HUES6 (cell line): ENCODE results near the gene DBN1.

ENCODE experiments used
- H3K27ac ChIP-seq: 2 replicates; pipeline ENCODE4 v1.7.0; 2013; ENCODE audit warnings: low read depth, mild to moderate bottlenecking, low read length, inconsistent platforms
- H3K27me3 ChIP-seq: 2 replicates; pipeline ENCODE4 v1.6.1; 2013; ENCODE audit warnings: low read length; ENCODE audit not compliant: control insufficient read depth, insufficient read depth
- H3K36me3 ChIP-seq: 2 replicates; pipeline ENCODE4 v1.6.1; 2013; ENCODE audit warnings: low read length; ENCODE audit not compliant: control insufficient read depth, insufficient read depth
- H3K4me1 ChIP-seq: 2 replicates; pipeline ENCODE4 v1.6.1; 2013; ENCODE audit warnings: low read length; ENCODE audit not compliant: control insufficient read depth, insufficient read depth
- H3K4me3 ChIP-seq: 2 replicates; pipeline ENCODE4 v1.5.1; 2013; ENCODE audit warnings: low read depth, low read length
- H3K9ac ChIP-seq: one replicate; pipeline ENCODE4 v1.6.1; 2013; ENCODE audit warnings: mild to moderate bottlenecking, low read length
- H3K9me3 ChIP-seq: 2 replicates; pipeline ENCODE4 v1.6.1; 2013; ENCODE audit warnings: low read depth, low read length; ENCODE audit not compliant: control insufficient read depth, insufficient read depth

The DBN1 gene

DNA sequence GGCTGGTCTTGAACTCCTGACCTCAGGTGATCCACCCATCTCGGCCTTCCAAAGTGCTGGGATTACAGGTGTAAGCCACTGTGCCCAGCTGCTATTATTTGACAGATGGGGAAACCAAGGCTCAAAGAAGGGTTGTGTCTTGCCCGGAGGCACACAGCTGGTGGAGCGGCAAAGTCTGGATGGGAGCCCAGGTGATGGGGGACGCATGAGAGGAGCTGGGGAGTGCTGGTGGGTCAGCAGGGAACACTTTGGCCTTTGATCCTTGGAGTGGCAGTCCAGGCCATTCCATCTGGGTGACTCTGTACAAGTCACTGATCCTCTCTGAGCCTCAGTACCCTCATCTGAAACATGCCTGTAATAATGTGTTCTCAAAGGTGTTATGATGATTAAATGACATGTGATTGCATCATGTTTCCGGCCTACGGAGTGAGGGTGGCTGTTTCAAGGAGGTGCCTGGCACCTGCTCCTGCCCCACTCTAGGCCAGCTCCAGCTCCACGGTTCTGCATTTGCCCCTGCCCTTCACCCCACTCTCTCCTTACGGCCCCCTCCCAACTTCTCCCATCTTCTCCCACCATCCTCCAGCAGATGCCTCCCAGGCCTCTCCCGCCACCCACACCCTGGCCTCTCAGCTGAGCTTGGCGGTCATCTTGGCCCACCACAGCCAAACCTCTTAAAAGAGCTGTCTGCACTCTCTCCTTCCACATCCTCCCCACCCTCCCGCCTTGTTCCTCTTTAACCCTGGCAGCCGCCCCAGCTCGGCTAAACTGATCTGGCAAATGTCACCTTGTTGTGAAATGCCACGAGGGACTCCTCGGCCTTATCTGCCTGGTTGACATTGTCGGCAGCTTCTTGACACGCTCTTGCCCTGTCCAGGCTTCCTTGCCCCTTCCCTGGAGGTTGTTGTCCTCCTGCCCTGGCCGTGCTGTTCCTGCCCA lies 5.5 kb upstream of the DBN1 start:
- H3K4me1 ChIP-seq, result peaks cover 29% of the 10 kb centered on the region
- peaks cover 29% of the 10 kb centered on the region for H3K36me3 ChIP-seq
- H3K9ac ChIP-seq, result no peak overlapping the region
- H3K27ac ChIP-seq, result no peak overlapping the region
- no peaks in the 10 kb centered on the region for H3K9me3 ChIP-seq
- H3K4me3 ChIP-seq, result no peak overlapping the region
- no peaks in the 10 kb centered on the region for H3K27me3 ChIP-seq

DNA sequence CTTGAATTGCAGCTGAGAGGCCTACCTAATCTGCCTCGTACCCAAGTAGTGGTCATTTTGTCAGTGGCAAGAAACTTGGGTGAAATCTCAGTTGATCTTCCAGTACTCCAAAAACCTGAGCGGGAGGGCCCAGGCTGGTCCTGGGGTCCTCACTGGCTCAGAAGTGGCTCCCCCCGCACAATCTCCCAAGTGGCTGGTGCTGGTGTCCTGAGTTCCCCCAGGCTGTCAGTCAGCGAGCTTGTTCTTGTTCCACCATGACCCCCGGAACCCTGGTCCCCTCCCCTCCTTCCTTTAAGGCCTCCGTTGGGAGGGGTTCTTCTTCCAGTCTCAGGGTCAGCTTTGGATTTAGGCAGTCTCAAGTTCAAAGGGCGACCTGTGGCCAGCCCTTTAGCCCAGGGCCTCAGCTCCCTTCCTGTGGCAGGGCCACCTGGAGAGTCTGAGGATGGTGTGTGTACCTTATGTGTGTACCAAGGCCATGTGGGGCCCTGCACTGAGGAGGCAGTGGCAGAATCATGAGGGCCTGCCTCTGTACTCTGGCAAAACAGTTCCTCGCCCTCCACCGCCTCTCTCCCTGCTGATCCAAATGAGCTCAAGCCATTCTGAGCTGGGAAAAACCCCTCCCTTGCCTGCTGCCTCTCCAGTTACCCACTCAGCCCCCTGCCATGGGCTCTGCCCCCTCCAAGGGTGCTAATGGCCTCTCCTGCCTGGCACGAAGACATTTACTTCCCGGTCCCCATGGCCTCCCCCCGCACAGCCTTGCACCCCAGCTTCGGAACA lies 4.5 kb upstream of the DBN1 start:
- no peak overlapping the region for H3K9ac ChIP-seq
- no peak overlapping the region for H3K4me3 ChIP-seq
- no peaks in the 10 kb centered on the region for H3K27me3 ChIP-seq
- H3K36me3 ChIP-seq, result peaks cover 18% of the 10 kb centered on the region
- no peaks in the 10 kb centered on the region for H3K9me3 ChIP-seq
- H3K27ac ChIP-seq, result no peak overlapping the region
- H3K4me1 ChIP-seq, result peaks cover 30% of the 10 kb centered on the region

DNA sequence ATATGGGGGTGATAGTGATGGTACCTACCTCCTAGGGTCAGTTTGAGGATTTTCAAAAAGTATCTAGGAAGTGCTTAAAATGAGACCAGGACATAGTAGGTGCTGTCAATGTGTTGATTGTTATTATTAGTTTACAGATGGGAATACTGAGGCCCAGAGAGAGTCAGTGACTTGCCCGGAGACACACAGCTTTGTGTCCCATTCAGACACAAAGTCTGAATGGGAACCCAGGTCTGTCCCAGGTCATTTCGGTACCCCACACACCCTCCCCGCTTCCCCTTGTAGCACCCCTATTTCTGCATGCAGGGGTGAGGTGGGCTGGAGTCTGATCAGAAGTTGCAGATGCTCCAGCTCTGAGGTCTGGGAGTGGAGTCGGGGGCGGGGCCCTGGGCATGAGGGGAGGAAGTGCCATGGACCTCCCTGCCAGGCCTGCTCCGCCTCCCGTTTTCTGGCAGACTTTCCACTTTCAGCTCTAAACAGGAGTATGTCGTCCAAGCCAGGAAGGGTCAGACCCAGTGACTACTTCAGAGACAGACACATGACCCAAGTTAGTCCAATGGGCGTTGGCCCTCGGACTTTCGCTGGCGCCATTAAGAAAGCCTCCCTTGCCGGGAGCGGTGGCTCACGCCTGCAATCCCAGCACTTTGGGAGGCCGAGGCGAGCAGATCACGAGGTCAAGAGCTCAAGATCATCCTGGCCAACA lies 3.2 kb upstream of the DBN1 start:
- H3K27ac ChIP-seq, result no peak overlapping the region
- H3K36me3 ChIP-seq, result peaks cover 13% of the 10 kb centered on the region
- no peaks in the 10 kb centered on the region for H3K27me3 ChIP-seq
- H3K9me3 ChIP-seq, result no peaks in the 10 kb centered on the region
- no peak overlapping the region for H3K4me3 ChIP-seq
- peaks cover 37% of the 10 kb centered on the region for H3K4me1 ChIP-seq
- H3K9ac ChIP-seq, result no peak overlapping the region

DNA sequence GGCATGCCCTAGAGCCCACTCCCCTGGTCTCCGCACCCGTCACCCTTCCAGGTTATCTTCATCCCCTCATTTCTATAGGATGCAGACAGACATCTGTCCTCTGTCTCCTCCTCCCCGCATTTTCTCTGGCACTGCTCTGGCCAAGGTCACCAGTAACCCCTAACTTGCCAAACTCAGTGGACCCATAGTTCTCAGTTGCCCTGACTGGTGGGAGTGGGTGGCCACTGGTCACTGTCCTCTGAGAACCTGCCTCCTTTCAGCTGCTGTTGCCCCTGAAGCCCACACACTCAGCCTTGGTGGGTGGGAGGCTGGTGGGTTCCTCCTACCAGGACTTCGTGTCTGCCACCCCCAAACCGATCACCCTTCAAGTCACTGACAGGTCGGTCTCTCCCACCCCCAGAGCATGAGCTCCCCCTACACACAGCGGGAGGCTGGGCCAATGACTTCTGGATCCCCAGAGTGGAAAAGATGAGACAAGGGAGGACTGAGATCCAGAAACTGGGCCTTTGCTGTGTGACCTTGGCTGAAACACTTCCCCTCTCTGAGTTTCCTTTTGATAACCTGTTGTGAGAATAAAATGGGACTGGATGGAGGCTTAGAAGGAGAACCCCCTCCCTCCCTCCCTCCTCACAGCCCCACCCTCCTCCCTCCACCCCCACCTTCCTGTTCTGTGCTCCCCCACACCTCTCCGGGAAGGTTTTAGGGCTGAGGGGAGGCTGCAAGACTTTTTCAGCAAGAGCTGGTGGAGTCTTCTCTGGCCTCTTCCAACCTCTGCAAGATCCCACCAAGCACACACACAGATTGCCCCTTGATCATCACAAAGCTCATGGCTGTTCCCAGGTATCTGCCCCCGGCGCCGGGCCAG lies 2.4 kb upstream of the DBN1 start:
- peak overlapping the region; percentile 1 for H3K9ac ChIP-seq
- H3K27me3 ChIP-seq, result no peaks in the 10 kb centered on the region
- H3K9me3 ChIP-seq, result no peaks in the 10 kb centered on the region
- peaks cover 46% of the 10 kb centered on the region for H3K4me1 ChIP-seq
- peaks cover 20% of the 10 kb centered on the region for H3K36me3 ChIP-seq
- no peak overlapping the region for H3K4me3 ChIP-seq
- H3K27ac ChIP-seq, result no peak overlapping the region

DNA sequence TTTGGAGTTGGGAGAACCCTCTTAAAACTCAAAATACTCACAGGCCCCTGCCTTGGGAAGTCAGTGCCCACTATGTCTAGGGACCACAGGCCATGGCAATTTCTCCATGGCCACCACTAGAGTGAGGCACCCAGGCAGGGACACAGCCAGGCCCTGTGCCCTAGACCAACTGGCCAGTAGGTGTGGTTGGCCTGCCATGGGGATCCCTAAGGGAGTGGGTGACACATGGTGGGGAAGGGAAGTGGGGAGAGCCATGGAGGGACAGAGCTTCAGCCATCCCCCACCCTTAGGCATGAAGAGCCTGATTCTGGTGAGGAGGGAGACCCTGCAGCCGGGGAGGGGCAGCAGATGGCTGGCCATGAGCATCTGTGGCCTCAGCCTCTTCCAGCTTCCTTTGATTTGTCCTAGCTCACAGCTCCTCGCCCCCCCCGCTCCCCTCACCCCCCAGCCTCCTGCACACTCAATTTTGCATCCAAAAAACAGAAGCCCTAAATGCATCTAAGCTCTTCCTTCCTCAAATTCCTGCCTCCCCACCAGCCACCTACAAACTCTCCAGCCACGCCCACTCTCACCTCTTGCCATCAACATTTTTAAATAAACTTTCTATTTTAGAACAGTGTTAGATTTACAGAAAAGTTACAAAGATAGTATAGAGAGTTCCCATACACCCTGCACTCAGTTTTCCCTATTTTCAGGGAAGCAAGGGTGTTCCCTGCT lies 1.6 kb upstream of the DBN1 start:
- Histone ChIP-seq H3K27me3 (no peaks in the 10 kb centered on the region), H3K4me1 (peaks cover 54% of the 10 kb centered on the region), H3K27ac (no peak overlapping the region), H3K9ac (peak overlapping the region; percentile 10), H3K4me3 (no peak overlapping the region), H3K36me3 (peaks cover 24% of the 10 kb centered on the region), H3K9me3 (no peaks in the 10 kb centered on the region)

DNA sequence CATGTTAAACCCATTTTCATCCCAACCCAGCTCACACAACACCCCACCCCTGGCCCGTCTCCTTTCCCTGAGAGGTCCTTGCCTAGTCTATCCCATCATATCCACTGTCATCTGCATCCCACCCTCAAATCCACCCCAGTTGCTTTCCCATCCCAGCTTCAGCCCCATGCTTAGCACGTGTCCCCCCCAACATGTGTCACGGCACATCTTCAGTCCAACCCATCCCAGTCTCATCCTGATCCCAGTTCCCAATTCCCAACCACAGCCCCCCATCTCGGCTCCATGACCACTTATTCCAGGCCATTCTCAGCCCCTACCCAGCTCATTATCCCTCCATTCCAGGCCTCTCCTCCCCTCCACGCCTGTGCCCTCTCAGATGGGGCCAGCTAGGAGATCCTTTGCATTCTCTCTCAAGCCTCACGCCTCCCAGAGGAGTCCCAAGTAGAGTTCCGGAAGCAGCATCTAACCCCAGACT lies 605 bp upstream of the DBN1 start:
- peak overlapping the region; percentile 39 for H3K4me3 ChIP-seq
- H3K27ac ChIP-seq, result no peak overlapping the region; the same call in 1 of the 2 replicates
- no peaks in the 10 kb centered on the region for H3K9me3 ChIP-seq
- peaks cover 63% of the 10 kb centered on the region for H3K4me1 ChIP-seq
- peak overlapping the region; percentile 10 for H3K9ac ChIP-seq
- H3K36me3 ChIP-seq, result peaks cover 29% of the 10 kb centered on the region
- H3K27me3 ChIP-seq, result no peaks in the 10 kb centered on the region

DNA sequence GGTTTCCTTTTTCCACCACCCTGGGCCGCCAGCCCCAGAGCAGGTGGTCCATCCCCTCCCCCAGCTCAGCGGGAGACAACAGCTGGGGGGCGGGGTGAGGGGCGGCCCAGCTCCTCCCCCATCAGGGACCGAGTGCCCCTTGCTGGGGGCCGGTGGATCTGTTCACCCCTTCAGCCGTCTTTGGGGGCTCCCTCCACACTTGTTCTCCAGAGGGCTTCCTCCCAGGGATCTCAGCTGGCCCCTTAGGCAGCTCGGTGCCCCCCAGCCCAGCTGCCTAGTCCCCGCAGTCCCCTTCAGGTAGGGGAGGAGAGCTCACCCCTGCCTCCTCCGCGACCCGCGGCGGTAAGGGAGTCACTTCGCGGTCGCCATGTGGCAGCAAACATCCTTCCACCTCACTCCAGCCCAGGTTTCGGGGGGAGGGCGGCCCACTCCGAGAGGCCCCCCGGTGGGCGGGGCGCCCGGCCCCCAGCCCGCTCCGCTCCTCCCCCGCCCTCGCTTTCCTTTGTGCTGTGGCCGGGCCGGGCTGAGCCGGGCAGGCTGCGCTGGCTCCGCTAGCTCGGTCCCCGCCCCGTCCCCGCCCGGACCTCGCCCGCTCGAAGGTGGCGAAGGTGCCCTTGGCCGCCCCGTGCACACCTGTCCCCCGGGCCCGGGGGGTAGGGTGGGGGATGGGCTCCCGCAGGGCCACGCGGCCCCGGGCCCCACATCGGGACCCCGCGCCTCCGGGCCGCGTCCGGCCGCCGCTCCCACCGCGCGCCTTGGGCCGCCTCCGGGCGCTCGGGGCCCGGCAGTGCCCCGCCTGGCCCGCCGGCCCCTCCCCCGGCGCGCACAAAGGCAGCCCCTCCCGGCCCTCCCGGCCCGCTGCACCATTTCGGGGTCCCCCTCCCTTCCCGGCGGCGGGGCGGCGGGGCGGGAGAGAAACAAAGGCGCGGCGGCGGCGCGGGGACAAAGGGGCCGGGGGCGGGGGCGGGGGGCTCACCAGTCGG lies 683 bp downstream of the DBN1 start:
- H3K36me3 ChIP-seq, result peaks cover 42% of the 10 kb centered on the region
- peak overlapping the region; percentile 96 for H3K9ac ChIP-seq
- H3K9me3 ChIP-seq, result no peaks in the 10 kb centered on the region
- H3K4me1 ChIP-seq, result peaks cover 62% of the 10 kb centered on the region
- peak overlapping the region; percentile 92 for H3K27ac ChIP-seq
- no peaks in the 10 kb centered on the region for H3K27me3 ChIP-seq
- peak overlapping the region; percentile 92 for H3K4me3 ChIP-seq

DNA sequence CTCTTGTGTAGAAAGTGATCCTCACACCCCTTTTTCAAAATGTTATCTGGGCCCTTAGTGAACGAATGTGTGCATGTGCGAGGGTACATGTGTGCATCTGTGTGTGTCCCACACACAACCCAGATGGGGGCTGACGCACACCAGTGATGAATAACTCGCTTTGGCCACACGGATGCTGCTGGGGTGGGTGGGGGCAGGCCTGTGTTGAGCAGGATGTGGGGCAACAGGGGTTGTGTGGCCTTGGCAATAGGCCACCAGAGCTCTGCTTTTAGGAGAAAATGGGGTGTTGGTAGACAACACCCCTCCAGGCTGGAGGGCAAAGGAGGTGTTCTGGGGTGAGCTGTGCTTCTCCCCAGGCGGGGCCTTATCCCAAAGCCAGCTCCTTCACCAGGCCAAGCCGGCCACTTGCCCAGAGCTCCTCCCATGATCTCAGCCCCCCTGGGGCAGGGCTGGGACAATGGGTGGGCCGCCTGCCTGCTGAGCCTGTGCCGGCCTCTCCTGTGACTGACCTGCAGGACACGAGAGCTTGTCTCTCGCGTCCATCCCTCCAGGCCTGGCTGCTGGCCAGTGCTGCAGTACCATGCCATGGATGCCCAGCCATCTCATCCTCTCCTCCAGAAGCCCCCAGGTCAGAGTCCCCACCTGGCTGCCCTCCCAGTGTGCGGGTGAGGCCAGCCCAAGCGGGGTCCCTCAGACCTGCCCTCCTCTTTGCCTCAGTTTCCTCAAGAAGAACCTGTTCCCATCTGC lies 1.7 kb downstream of the DBN1 start:
- Histone ChIP-seq H3K4me1 (peaks cover 59% of the 10 kb centered on the region), H3K36me3 (peaks cover 52% of the 10 kb centered on the region), H3K9me3 (no peaks in the 10 kb centered on the region), H3K4me3 (peak overlapping the region; percentile 92), H3K27ac (peak overlapping the region; percentile 92), H3K9ac (peak overlapping the region; percentile 96), H3K27me3 (no peaks in the 10 kb centered on the region)
